ENCODE measurements around the gene MAN2C1. TPM values are rescaled to one million over a fixed set of nuclear protein-coding genes. Genes with fewer than 3 reads are reported as not detected.
"Not testable (repeated sequence)": the region's sequence is repeated elsewhere in the genome, so short reads cannot be mapped to it uniquely, and the experiment has no call there.

The MAN2C1 gene
- total and polyA plus RNA-seq, 9 donors, result 48.9 to 277 (median 223) TPM

GRCh38 chr15:75349851-75350588 lies 18.4 kb downstream of the MAN2C1 start:
- H3K27ac ChIP-seq, result no peak overlapping the region
- peaks cover 7% of the 10 kb centered on the region for H3K4me1 ChIP-seq (ENCODE audit: insufficient read depth)
- TF ChIP-seq EP300 (IDR thresholded peaks at IDR 0.05) (no peak), POLR2A (IDR thresholded peaks at IDR 0.05) (no peak), CTCF (IDR thresholded peaks at IDR 0.05) (no peak)
- no peaks in the 10 kb centered on the region for H3K36me3 ChIP-seq
- H3K4me3 ChIP-seq, result no peak overlapping the region
- peak in 3 of 5 donors; percentile 21 to 31 (median 23) for DNase-seq
- no peaks in the 10 kb centered on the region for H3K9me3 ChIP-seq
- no peaks in the 10 kb centered on the region for H3K27me3 ChIP-seq
- 75 to 81% (median 77%) methylated on average over 9 of the region's 9 CpGs for WGBS, 3 donors
- intact Hi-C loops (cut with DNase I), result no loop called here

GRCh38 chr15:75349351-75349669 lies 19.1 kb downstream of the MAN2C1 start:
- H3K4me1 ChIP-seq (ENCODE audit: insufficient read depth); H3K4me3 ChIP-seq; H3K27ac ChIP-seq; H3K27me3 ChIP-seq; H3K9me3 ChIP-seq; H3K36me3 ChIP-seq; DNase-seq; intact Hi-C loops (cut with DNase I): not testable (repeated sequence)
- WGBS, 3 donors, result 85 to 94% (median 87%) methylated on average over 8 of the region's 8 CpGs

GRCh38 chr15:75348562-75349350 lies 19.7 kb downstream of the MAN2C1 start:
- WGBS, 3 donors, result 23 to 37% (median 34%) methylated on average over 40 to 46 of the region's 46 CpGs
- H3K27ac ChIP-seq, result peak overlapping the region in 1 of 2 donors; percentile 2

GRCh38 chr15:75348034-75348561 lies 20.3 kb downstream of the MAN2C1 start:
- no peaks in the 10 kb centered on the region for H3K36me3 ChIP-seq
- intact Hi-C loops (cut with DNase I), result no loop called here
- TF ChIP-seq EP300 (IDR thresholded peaks at IDR 0.05) (no peak), CTCF (IDR thresholded peaks at IDR 0.05) (no peak), POLR2A (IDR thresholded peaks at IDR 0.05) (no peak)
- no peaks in the 10 kb centered on the region for H3K27me3 ChIP-seq
- 0 to 1% (median 1%) methylated on average over 35 to 45 of the region's 45 CpGs for WGBS, 3 donors
- H3K4me1 ChIP-seq (ENCODE audit: insufficient read depth), result peaks cover 7% of the 10 kb centered on the region
- H3K4me3 ChIP-seq, result peak overlapping the region; percentile 64
- H3K9me3 ChIP-seq, result no peaks in the 10 kb centered on the region
- peak overlapping the region; percentile 1 to 2 for H3K27ac ChIP-seq
- peak in 3 of 5 donors; percentile 48 to 66 (median 51) for DNase-seq

More at GRCh38 chr15:75348562-75349350, 19.7 kb downstream of the MAN2C1 start:
- no peaks in the 10 kb centered on the region for H3K36me3 ChIP-seq
- intact Hi-C loops (cut with DNase I), result no loop called here
- TF ChIP-seq POLR2A (IDR thresholded peaks at IDR 0.05) (no peak), EP300 (IDR thresholded peaks at IDR 0.05) (no peak), CTCF (IDR thresholded peaks at IDR 0.05) (no peak)
- DNase-seq, result peak in 3 of 5 donors; percentile 48 to 64 (median 60)
- H3K9me3 ChIP-seq, result no peaks in the 10 kb centered on the region
- H3K27me3 ChIP-seq, result no peaks in the 10 kb centered on the region
- peaks cover 7% of the 10 kb centered on the region for H3K4me1 ChIP-seq (ENCODE audit: insufficient read depth)
- peak overlapping the region; percentile 64 for H3K4me3 ChIP-seq
